ENCODE measurements around the gene HGFAC. TPM values are rescaled to one million over a fixed set of nuclear protein-coding genes. Genes with fewer than 3 reads are reported as not detected.
A peak's percentile ranks its signal among the peaks of the same experiment; 100 is the strongest.

HGFAC gene
- total RNA-seq, 1 experiment from 2014 or later = 1.3 TPM

- H3K36me3 ChIP-seq (ENCODE audit: low read depth) = no peaks in the 10 kb centered on the region
- CTCF ChIA-PET = interaction anchor here (0.7 to 1.1 kb wide), 3 partner anchors 9 to 24 kb away, joined by 3 to 11 read pairs (median 3); no protein-coding TSS in a partner anchor
- intact Hi-C loops (cut with micrococcal nuclease; ENCODE audit: unreplicated experiment) = loop anchor here (1.0 kb wide), 1 partner anchor 23 kb away; no protein-coding TSS in a partner anchor
- H3K4me3 ChIP-seq = no peak overlapping the region
- no peaks in the 10 kb centered on the region for H3K9me3 ChIP-seq (ENCODE audit: insufficient read depth, low read depth)
- POLR2A ChIA-PET (ENCODE audit: unreplicated experiment) = interaction anchor here (0.5 to 0.6 kb wide), 2 partner anchors 169 to 391 kb away, joined by 4 to 5 read pairs; no protein-coding TSS in a partner anchor
- DNase-seq = no peak
- peaks cover 7% of the 10 kb centered on the region; the same call in 1 of the 2 replicates for H3F3A ChIP-seq (ENCODE audit: insufficient read depth, low read depth)
- no peaks in the 10 kb centered on the region for H3K9me2 ChIP-seq (ENCODE audit: insufficient read depth)
- peaks cover 21% of the 10 kb centered on the region for H3K4me1 ChIP-seq (replicated peaks; ENCODE audit: insufficient read depth)
- H3K27ac ChIP-seq = no peak overlapping the region
- H2AFZ ChIP-seq = no peak overlapping the region
- BruUV-seq (replicated peaks) = no TSS peak
- H4K20me1 ChIP-seq (ENCODE audit: insufficient read depth) = no peaks in the 10 kb centered on the region
- no peaks in the 10 kb centered on the region; the same call in 1 of the 2 replicates for H3K27me3 ChIP-seq (ENCODE audit: insufficient read depth, low read depth)
- TF ChIP-seq CTCF (conservative IDR thresholded peaks at IDR 0.05) (no peak), EZH2 (IDR thresholded peaks at IDR 0.05; ENCODE audit: low read depth) (no peak)
- H3K4me2 ChIP-seq = peak overlapping the region; percentile 53
- H3K79me2 ChIP-seq (ENCODE audit: low read depth) = no peaks in the 10 kb centered on the region
Observed at GRCh38 chr4:3460926-3461325, 19.2 kb downstream of the HGFAC start.

DNA sequence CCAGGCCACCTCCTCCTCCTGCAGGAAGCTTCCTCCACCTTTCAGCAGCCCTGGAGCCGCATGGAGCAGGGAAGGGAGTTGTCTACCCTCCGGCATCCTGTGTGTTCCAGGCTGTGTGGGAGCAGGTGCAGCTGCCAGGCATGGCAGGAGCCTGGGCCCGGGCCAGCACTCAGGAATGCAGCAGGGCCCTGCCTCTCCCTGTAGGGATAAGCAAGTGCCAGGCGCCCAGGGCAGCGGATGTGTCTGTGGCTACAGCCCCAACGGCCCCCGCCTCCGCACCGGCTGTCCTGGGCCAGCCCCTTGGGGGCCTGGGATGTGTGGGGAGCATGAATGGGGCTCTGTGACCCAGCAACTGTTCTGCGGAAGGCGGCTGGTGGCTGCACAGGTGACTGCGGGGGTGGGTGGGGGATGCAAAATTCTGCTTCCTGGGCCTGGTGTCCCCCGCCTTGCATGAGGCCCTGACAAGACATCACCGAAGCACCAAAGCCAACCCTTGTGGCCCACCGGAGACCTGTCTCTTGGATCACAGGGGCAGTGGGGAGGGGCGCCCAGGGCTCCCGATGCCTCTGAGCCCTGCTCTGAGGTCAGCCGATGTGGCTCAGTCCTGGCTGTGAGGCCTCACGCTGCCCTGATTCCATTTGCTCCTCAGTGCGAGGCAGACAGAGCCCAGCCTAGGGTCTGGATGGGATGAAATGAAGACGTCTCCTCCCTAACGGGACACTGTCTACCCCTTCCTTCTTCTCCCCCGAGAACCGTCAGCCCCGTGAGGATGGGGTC, 19.9 kb downstream of the HGFAC start:
- H3K4me1 ChIP-seq (replicated peaks; ENCODE audit: insufficient read depth) = peaks cover 21% of the 10 kb centered on the region
- POLR2A ChIA-PET (ENCODE audit: unreplicated experiment) = interaction anchor here (0.5 to 0.7 kb wide), 3 partner anchors 23 to 391 kb away, joined by 4 to 5 read pairs (median 5); no protein-coding TSS in a partner anchor
- intact Hi-C loops (cut with micrococcal nuclease; ENCODE audit: unreplicated experiment) = loop anchor here (1.0 kb wide), 1 partner anchor 23 kb away; no protein-coding TSS in a partner anchor
- H3K27me3 ChIP-seq (ENCODE audit: insufficient read depth, low read depth) = no peaks in the 10 kb centered on the region; the same call in 1 of the 2 replicates
- peak; percentile 89 to 96 for DNase-seq
- H3K9me2 ChIP-seq (ENCODE audit: insufficient read depth) = no peaks in the 10 kb centered on the region
- H2AFZ ChIP-seq = no peak overlapping the region
- H4K20me1 ChIP-seq (ENCODE audit: insufficient read depth) = no peaks in the 10 kb centered on the region
- TF ChIP-seq EZH2 (IDR thresholded peaks at IDR 0.05; ENCODE audit: low read depth) = no peak
- no peak for TF ChIP-seq CTCF (conservative IDR thresholded peaks at IDR 0.05)
- CTCF ChIA-PET = interaction anchor here (1.0 to 1.1 kb wide), 2 partner anchors 19 to 23 kb away, joined by 3 to 11 read pairs; no protein-coding TSS in a partner anchor
- H3F3A ChIP-seq (ENCODE audit: insufficient read depth, low read depth) = peaks cover 7% of the 10 kb centered on the region; the same call in 1 of the 2 replicates
- H3K79me2 ChIP-seq (ENCODE audit: low read depth) = no peaks in the 10 kb centered on the region
- H3K4me3 ChIP-seq = no peak overlapping the region
- peak overlapping the region; percentile 53 for H3K4me2 ChIP-seq
- H3K36me3 ChIP-seq (ENCODE audit: low read depth) = no peaks in the 10 kb centered on the region
- no peak overlapping the region for H3K27ac ChIP-seq
- no TSS peak for BruUV-seq (replicated peaks)
- H3K9me3 ChIP-seq (ENCODE audit: insufficient read depth, low read depth) = no peaks in the 10 kb centered on the region

- ChIA-PET CTCF (no interaction called here), POLR2A (ENCODE audit: unreplicated experiment) (no interaction called here)
- no peaks in the 10 kb centered on the region for H3K36me3 ChIP-seq (ENCODE audit: low read depth)
- intact Hi-C loops (cut with micrococcal nuclease; ENCODE audit: unreplicated experiment) = no loop called here
- H3K9me2 ChIP-seq (ENCODE audit: insufficient read depth) = no peaks in the 10 kb centered on the region
- no peaks in the 10 kb centered on the region for H4K20me1 ChIP-seq (ENCODE audit: insufficient read depth)
- H3K27me3 ChIP-seq (ENCODE audit: insufficient read depth, low read depth) = no peaks in the 10 kb centered on the region; the same call in 1 of the 2 replicates
- BruUV-seq (replicated peaks) = no TSS peak
- H3K4me3 ChIP-seq = no peak overlapping the region
- H3K27ac ChIP-seq = no peak overlapping the region
- H3K9me3 ChIP-seq (ENCODE audit: insufficient read depth, low read depth) = no peaks in the 10 kb centered on the region
- H3K4me2 ChIP-seq = peak overlapping the region; percentile 50; the same call in 1 of the 2 replicates
- H2AFZ ChIP-seq = no peak overlapping the region
- DNase-seq = no peak
- H3K79me2 ChIP-seq (ENCODE audit: low read depth) = no peaks in the 10 kb centered on the region
- H3K4me1 ChIP-seq (replicated peaks; ENCODE audit: insufficient read depth) = peaks cover 21% of the 10 kb centered on the region
- H3F3A ChIP-seq (ENCODE audit: insufficient read depth, low read depth) = peaks cover 7% of the 10 kb centered on the region; the same call in 1 of the 2 replicates
- TF ChIP-seq CTCF (conservative IDR thresholded peaks at IDR 0.05) = no peak
- no peak for TF ChIP-seq EZH2 (IDR thresholded peaks at IDR 0.05; ENCODE audit: low read depth)
Observed at GRCh38 chr4:3462321-3462789, 20.6 kb downstream of the HGFAC start.

All from PC-9 (cell line).